Trophoblast cell (in vitro differentiated cells and primary cell): ENCODE measurements around the gene DICER1.

Experiments used
- DNase-seq, 2 donors: peaks; one replicate each; pipeline ENCODE4 v3.0.0-alpha.2; 2016
- H2AFZ ChIP-seq: 2 replicates; pipeline ENCODE4 v1.6.1; 2013; ENCODE audit warnings: low read length, moderate library complexity, mild to moderate bottlenecking; ENCODE audit not compliant: insufficient read depth, poor library complexity
- H2AK5ac ChIP-seq: 2 replicates; pipeline ENCODE4 v1.6.1; 2013; ENCODE audit warnings: mild to moderate bottlenecking, low read length
- H2BK120ac ChIP-seq: 2 replicates; pipeline ENCODE4 v1.6.1; 2013; ENCODE audit warnings: low read length, mild to moderate bottlenecking, moderate library complexity; ENCODE audit not compliant: insufficient read depth, poor library complexity
- H2BK12ac ChIP-seq: 2 replicates; pipeline ENCODE4 v1.6.1; 2013; ENCODE audit warnings: mild to moderate bottlenecking, low read length, moderate library complexity
- H2BK5ac ChIP-seq: 2 replicates; pipeline ENCODE4 v1.6.1; 2013; ENCODE audit warnings: low read length, low read depth, moderate library complexity, mild to moderate bottlenecking; ENCODE audit not compliant: poor library complexity
- H3K14ac ChIP-seq: 2 replicates; pipeline ENCODE4 v1.6.1; 2013; ENCODE audit warnings: mild to moderate bottlenecking, low read length
- H3K18ac ChIP-seq: 2 replicates; pipeline ENCODE4 v1.6.1; 2013; ENCODE audit warnings: mild to moderate bottlenecking, low read length
- H3K23ac ChIP-seq: 2 replicates; pipeline ENCODE4 v1.6.1; 2013; ENCODE audit warnings: low read length
- H3K27ac ChIP-seq: 2 replicates; pipeline ENCODE4 v1.5.1; 2013; ENCODE audit warnings: low read depth, mild to moderate bottlenecking, inconsistent platforms, low read length, moderate library complexity
- H3K27me3 ChIP-seq: 2 replicates; pipeline ENCODE4 v1.6.1; 2013; ENCODE audit warnings: inconsistent platforms, mild to moderate bottlenecking, low read length, moderate library complexity; ENCODE audit not compliant: insufficient read depth
- H3K36me3 ChIP-seq, 2 experiments: 1 replicate in 1 of 2; 2 replicates in 1 of 2; pipeline ENCODE4 v1.6.1; 2013; ENCODE audit warnings: low read length in 2 of 2, mild to moderate bottlenecking in 2 of 2, moderate library complexity in 1 of 2; ENCODE audit not compliant: insufficient read depth in 2 of 2, control insufficient read depth in 1 of 2
- H3K4ac ChIP-seq: 2 replicates; pipeline ENCODE4 v1.6.1; 2013; ENCODE audit warnings: low read depth, mild to moderate bottlenecking, low read length, moderate library complexity
- H3K4me1 ChIP-seq, 2 experiments: 1 replicate in 1 of 2; 2 replicates in 1 of 2; pipeline ENCODE4 v1.6.1; 2013; ENCODE audit warnings: low read length in 2 of 2, mild to moderate bottlenecking in 2 of 2, moderate library complexity in 1 of 2; ENCODE audit not compliant: insufficient read depth in 2 of 2, control insufficient read depth in 1 of 2
- H3K4me2 ChIP-seq: 2 replicates; pipeline ENCODE4 v1.6.1; 2013; ENCODE audit warnings: inconsistent platforms, mild to moderate bottlenecking, low read length, moderate library complexity
- H3K4me3 ChIP-seq: 2 replicates; pipeline ENCODE4 v1.5.1; 2013; ENCODE audit warnings: mild to moderate bottlenecking, low read depth, low read length, inconsistent platforms
- H3K79me1 ChIP-seq: one replicate; pipeline ENCODE4 v1.6.1; 2013; ENCODE audit warnings: low read length
- H3K79me2 ChIP-seq: 2 replicates; pipeline ENCODE4 v1.6.1; 2013; ENCODE audit warnings: low read length, mild to moderate bottlenecking; ENCODE audit not compliant: control insufficient read depth, insufficient read depth, poor library complexity
- H3K9ac ChIP-seq: 2 replicates; pipeline ENCODE4 v1.6.1; 2013; ENCODE audit warnings: mild to moderate bottlenecking, low read length
- H3K9me3 ChIP-seq: 2 replicates; pipeline ENCODE4 v1.6.1; 2013; ENCODE audit warnings: low read depth, mild to moderate bottlenecking, control low read depth, inconsistent platforms, low read length; ENCODE audit not compliant: insufficient read depth
- H4K12ac ChIP-seq: 2 replicates; pipeline ENCODE4 v1.6.1; 2013; ENCODE audit warnings: low read depth, mild to moderate bottlenecking, low read length, moderate library complexity
- H4K8ac ChIP-seq: 2 replicates; pipeline ENCODE4 v1.6.1; 2013; ENCODE audit warnings: low read depth, mild to moderate bottlenecking, low read length, moderate library complexity
- H4K91ac ChIP-seq: one replicate; pipeline ENCODE4 v1.6.1; 2013; ENCODE audit warnings: low read depth, mild to moderate bottlenecking, low read length, moderate library complexity
- WGBS: extraction: QIAGEN DNeasy Blood & Tissue Kit; methylation state at CpG from one replicate; pipeline ENCODE4 v1.1.7; 2013; ENCODE audit warnings: missing lambda C conversion rate; ENCODE audit not compliant: insufficient read length, insufficient coverage; ENCODE audit errors: extremely low coverage; 5-methylcytosine and 5-hydroxymethylcytosine counted together

Gene DICER1

GRCh38 chr14:95063391-95063790, 93.9 kb downstream of the DICER1 start:
- DNase-seq, result no peak
- Histone ChIP-seq H2AFZ (no peak overlapping the region), H3K9me3 (peaks cover 3% of the 10 kb centered on the region), H3K9ac (no peak overlapping the region), H3K4me3 (no peak overlapping the region), H3K14ac (no peak overlapping the region), H3K4me1 (no peaks in the 10 kb centered on the region), H2BK120ac (no peak overlapping the region), H3K4me2 (no peak overlapping the region), H3K23ac (no peak overlapping the region), H4K91ac (no peak overlapping the region), H4K8ac (no peak overlapping the region), H3K27me3 (no peaks in the 10 kb centered on the region), H3K36me3 (no peaks in the 10 kb centered on the region), H3K18ac (no peak overlapping the region), H3K79me2 (no peaks in the 10 kb centered on the region), H3K4ac (no peak overlapping the region), H2BK12ac (no peak overlapping the region), H3K79me1 (no peaks in the 10 kb centered on the region), H4K12ac (no peak overlapping the region), H3K27ac (no peak overlapping the region), H2AK5ac (no peak overlapping the region), H2BK5ac (no peak overlapping the region)
- WGBS, result no CpG with 5 or more reads among the region's 5 CpGs

- Histone ChIP-seq H3K4me2 (no peak overlapping the region), H3K27me3 (no peaks in the 10 kb centered on the region), H2AFZ (no peak overlapping the region), H3K36me3 (no peaks in the 10 kb centered on the region), H3K9ac (no peak overlapping the region), H4K12ac (no peak overlapping the region), H3K4me3 (no peak overlapping the region), H3K9me3 (peaks cover 3% of the 10 kb centered on the region), H4K8ac (no peak overlapping the region), H3K79me2 (no peaks in the 10 kb centered on the region), H3K18ac (no peak overlapping the region), H2AK5ac (no peak overlapping the region), H3K4me1 (no peaks in the 10 kb centered on the region), H3K4ac (no peak overlapping the region), H3K27ac (no peak overlapping the region), H3K23ac (no peak overlapping the region), H4K91ac (no peak overlapping the region), H2BK12ac (no peak overlapping the region), H3K79me1 (no peaks in the 10 kb centered on the region), H2BK120ac (no peak overlapping the region), H2BK5ac (no peak overlapping the region), H3K14ac (no peak overlapping the region)
- no peak for DNase-seq
- WGBS, result no CpG with 5 or more reads among the region's 5 CpGs
Observed at GRCh38 chr14:95062946-95063345, 94.4 kb downstream of the DICER1 start.

GRCh38 chr14:95062220-95062619, 95.1 kb downstream of the DICER1 start:
- no peaks in the 10 kb centered on the region for H3K79me1 ChIP-seq
- H3K18ac ChIP-seq, result no peak overlapping the region

DNA sequence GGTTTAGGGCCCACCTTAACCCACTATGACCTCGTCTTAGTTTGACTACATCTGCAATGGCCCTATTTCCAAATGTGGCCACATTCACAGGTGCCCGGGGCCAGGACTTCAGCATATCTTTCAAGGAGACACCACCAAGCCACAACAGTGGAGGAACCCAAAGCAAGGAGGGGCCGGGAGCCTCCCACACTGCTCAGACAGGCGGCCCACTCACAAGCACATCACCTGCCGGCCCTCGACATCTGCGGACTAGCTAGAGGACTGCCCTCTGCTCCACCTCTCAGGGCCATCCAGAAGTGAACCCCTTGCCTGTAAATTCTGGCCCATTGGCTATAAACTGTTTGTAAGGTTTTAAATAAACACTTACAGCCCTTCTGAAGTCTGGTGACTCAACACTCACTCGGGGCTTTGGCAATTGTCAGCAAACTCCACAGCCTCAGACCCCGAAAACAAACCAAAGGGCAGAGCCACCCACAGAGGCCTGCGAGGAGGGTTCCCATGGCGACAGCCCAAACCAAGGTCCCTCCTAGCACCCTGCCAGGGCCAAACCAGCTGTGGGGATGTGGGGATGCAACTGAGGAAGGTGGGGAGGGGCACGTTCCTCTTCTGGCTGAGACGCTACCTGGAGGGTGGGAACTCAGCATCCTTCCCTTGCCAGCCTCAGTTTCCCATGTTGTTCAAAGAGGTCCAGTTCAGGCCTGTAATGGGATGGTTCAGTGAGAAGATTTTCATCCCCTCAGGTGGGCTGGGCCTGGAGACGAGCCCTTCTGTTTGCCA, 95.8 kb downstream of the DICER1 start:
- no peaks in the 10 kb centered on the region for H3K79me2 ChIP-seq
- H3K23ac ChIP-seq, result no peak overlapping the region
- no peak overlapping the region for H3K4me3 ChIP-seq
- no peak overlapping the region for H2BK5ac ChIP-seq
- DNase-seq, result no peak
- no peaks in the 10 kb centered on the region for H3K79me1 ChIP-seq
- H4K8ac ChIP-seq, result no peak overlapping the region
- H4K91ac ChIP-seq, result no peak overlapping the region
- H3K9me3 ChIP-seq, result peaks cover 3% of the 10 kb centered on the region
- H3K4me1 ChIP-seq, result no peaks in the 10 kb centered on the region
- H3K9ac ChIP-seq, result no peak overlapping the region
- no peak overlapping the region for H3K27ac ChIP-seq
- H3K4ac ChIP-seq, result no peak overlapping the region
- H2AK5ac ChIP-seq, result no peak overlapping the region
- H2BK12ac ChIP-seq, result no peak overlapping the region
- no peak overlapping the region for H2BK120ac ChIP-seq
- no peaks in the 10 kb centered on the region for H3K36me3 ChIP-seq
- no peaks in the 10 kb centered on the region for H3K27me3 ChIP-seq
- no peak overlapping the region for H2AFZ ChIP-seq
- H3K4me2 ChIP-seq, result no peak overlapping the region
- H4K12ac ChIP-seq, result no peak overlapping the region
- no CpG with 5 or more reads among the region's 14 CpGs for WGBS
- H3K18ac ChIP-seq, result no peak overlapping the region
- no peak overlapping the region for H3K14ac ChIP-seq

More at GRCh38 chr14:95062220-95062619, 95.1 kb downstream of the DICER1 start:
- DNase-seq, result no peak
- H4K8ac ChIP-seq, result no peak overlapping the region
- no peak overlapping the region for H3K23ac ChIP-seq
- no peaks in the 10 kb centered on the region for H3K27me3 ChIP-seq
- no peak overlapping the region for H2AFZ ChIP-seq
- WGBS, result no CpG with 5 or more reads among the region's 5 CpGs
- no peak overlapping the region for H4K91ac ChIP-seq
- H3K4ac ChIP-seq, result no peak overlapping the region
- peaks cover 3% of the 10 kb centered on the region for H3K9me3 ChIP-seq
- no peak overlapping the region for H2BK12ac ChIP-seq
- no peak overlapping the region for H3K27ac ChIP-seq
- H3K14ac ChIP-seq, result no peak overlapping the region
- no peaks in the 10 kb centered on the region for H3K4me1 ChIP-seq
- H3K4me2 ChIP-seq, result no peak overlapping the region
- H4K12ac ChIP-seq, result no peak overlapping the region
- H3K9ac ChIP-seq, result no peak overlapping the region
- no peaks in the 10 kb centered on the region for H3K36me3 ChIP-seq
- H3K4me3 ChIP-seq, result no peak overlapping the region
- no peaks in the 10 kb centered on the region for H3K79me2 ChIP-seq
- H2BK5ac ChIP-seq, result no peak overlapping the region
- H2AK5ac ChIP-seq, result no peak overlapping the region
- no peak overlapping the region for H2BK120ac ChIP-seq
